Stomach (tissue), 9 donors: ENCODE measurements around the gene C4orf50. TPM values are rescaled to one million over a fixed set of nuclear protein-coding genes. Genes with fewer than 3 reads are reported as not detected.

ENCODE experiments used
- DNase-seq, 2 donors: peaks; one replicate each; pipeline versions ENCODE4 v3.0.0 to v3.0.0-alpha.2; 2013 to 2019
- H3K27ac ChIP-seq, 5 donors: fragments of 200-600 bp in 4 of 5; sonication (generic) in 4 of 5; one replicate each; pipeline ENCODE4 v1.5.1; 2013 to 2019; ENCODE audit warnings: mild to moderate bottlenecking in 1 of 5, moderate library complexity in 1 of 5
- H3K27me3 ChIP-seq, 3 donors: fragments of 200-600 bp; sonication (generic); one replicate each; pipeline ENCODE4 v1.5.1; 2017 to 2019; ENCODE audit warnings: mixed run types in 1 of 3
- H3K36me3 ChIP-seq, 4 donors: fragments of 200-600 bp; sonication (generic); 1 replicate in 3 of 4; 2 replicates in 1 of 4; pipeline ENCODE4 v1.5.1; 2016 to 2019
- H3K4me1 ChIP-seq, 4 donors: fragments of 200-600 bp; sonication (generic); one replicate each; pipeline ENCODE4 v1.5.1; 2016 to 2019
- H3K4me3 ChIP-seq, 4 donors: fragments of 200-600 bp; sonication (generic) in 3 of 4; one replicate each; pipeline ENCODE4 v1.5.1; 2016 to 2019; ENCODE audit warnings: mild to moderate bottlenecking in 1 of 4
- H3K9me3 ChIP-seq, 4 donors: fragments of 200-600 bp; sonication (generic); one replicate each; pipeline ENCODE4 v1.5.1; 2016 to 2019
- EP300 ChIP-seq: sonication (generic); formaldehyde crosslinking; IDR thresholded peaks from one replicate; pipeline ENCODE4 v1.6.1; 2017; ENCODE audit warnings: antibody characterized with exemption
- POLR2A ChIP-seq, 4 donors: fragments of 450-650 bp; IDR thresholded peaks; one replicate each; pipeline ENCODE4 v1.6.1; 2016; ENCODE audit warnings: antibody characterized with exemption in 4 of 4, control low read depth in 2 of 4, mild to moderate bottlenecking in 1 of 4, moderate library complexity in 1 of 4
- POLR2AphosphoS5 ChIP-seq, 3 donors: sonication (generic); formaldehyde crosslinking; IDR thresholded peaks; one replicate each; pipeline ENCODE4 v1.6.1; 2016; ENCODE audit warnings: antibody characterized with exemption in 3 of 3
- WGBS, 5 donors: extraction: QIAGEN DNeasy Blood & Tissue Kit in 3 of 5; methylation state at CpG; one replicate each; pipeline versions ENCODE4 v1.1.5 to v1.1.7; 2013 to 2018; 5-methylcytosine and 5-hydroxymethylcytosine counted together
- intact Hi-C: fragments of 100-400 bp; cut with DNase I; formaldehyde crosslinking; loops from one replicate; pipeline ENCODE4 v1.15.1; 2023; ENCODE audit warnings: low total_unique reads
- polyA plus RNA-seq, 3 donors: library from polyadenylated mRNA; stranded (reverse); fragments of 200-250 nt; gene quantifications; one replicate each; pipeline ENCODE4 v1.2.3, GENCODE V29; 2013
- total RNA-seq, 5 donors: library from RNA; depleted of rRNA; stranded (reverse); fragments of >200 nt; gene quantifications; one replicate each; pipeline versions ENCODE4 v1.1.0 to v1.2.3, GENCODE V29; 2014 to 2016
- TF ChIP-seq, protein P1 (sequence below), 7 experiments: fragments of 450-650 bp in 4 of 7; fragments of 200-600 bp in 3 of 7; sonication (generic) in 3 of 7; IDR thresholded peaks; one replicate each; pipeline ENCODE4 v1.5.1; 2016 to 2019; ENCODE audit warnings: antibody characterized with exemption in 7 of 7, control low read depth in 2 of 7, mild to moderate bottlenecking in 1 of 7
- donor health status: healthy with polysubstance abuse.
- donor health status: Bipolar disorder and iron deficiency.
- donor health status: healthy.

C4orf50 gene
- total and polyA plus RNA-seq, 8 donors, result under 0.01 to 1.8 (median 0.85) TPM; not detected in 4

DNA sequence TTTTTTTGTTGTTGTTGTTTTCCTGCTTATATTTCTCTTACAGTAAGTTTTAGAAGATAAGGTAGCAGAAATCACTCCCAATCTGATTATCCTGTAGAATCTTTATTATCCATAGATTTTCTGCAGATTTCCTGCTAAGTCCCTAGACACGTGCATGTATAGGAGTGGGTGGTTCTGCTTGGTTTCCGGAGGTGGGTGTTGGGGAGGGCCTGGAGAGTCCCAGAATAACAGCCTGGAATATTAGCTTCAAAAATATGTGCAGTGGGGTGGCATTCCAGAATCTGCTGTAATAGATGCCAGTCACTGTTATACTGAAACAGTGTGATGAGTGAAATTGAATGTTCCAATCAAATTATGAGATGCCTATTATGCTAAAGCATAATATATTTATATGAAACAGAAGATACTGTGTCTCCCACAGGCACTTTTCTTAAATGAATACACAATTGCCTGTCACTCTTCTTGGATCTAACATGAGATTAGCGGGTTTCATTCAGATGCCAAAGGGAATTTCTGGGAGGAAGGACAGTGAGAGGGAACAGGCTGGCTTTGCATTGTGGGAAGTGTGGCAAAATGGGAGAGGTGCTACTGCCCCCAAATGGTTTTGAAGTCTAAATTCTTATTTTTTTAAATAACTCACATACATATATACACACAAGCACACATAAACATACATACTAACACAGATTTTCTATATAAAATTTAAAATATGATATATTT lies 37.6 kb downstream of the C4orf50 start:
- intact Hi-C loops, result no loop called here
- no peak overlapping the region for H3K4me3 ChIP-seq
- no peak overlapping the region for H3K27ac ChIP-seq
- H3K9me3 ChIP-seq, result peaks cover 0 to 17% (median 10%) of the 10 kb centered on the region in 4 donors
- H3K4me1 ChIP-seq, result no peaks in the 10 kb centered on the region
- no peaks in the 10 kb centered on the region for H3K36me3 ChIP-seq
- peaks cover 0 to 60% (median 5%) of the 10 kb centered on the region in 3 donors for H3K27me3 ChIP-seq
- TF ChIP-seq, protein P1, sequence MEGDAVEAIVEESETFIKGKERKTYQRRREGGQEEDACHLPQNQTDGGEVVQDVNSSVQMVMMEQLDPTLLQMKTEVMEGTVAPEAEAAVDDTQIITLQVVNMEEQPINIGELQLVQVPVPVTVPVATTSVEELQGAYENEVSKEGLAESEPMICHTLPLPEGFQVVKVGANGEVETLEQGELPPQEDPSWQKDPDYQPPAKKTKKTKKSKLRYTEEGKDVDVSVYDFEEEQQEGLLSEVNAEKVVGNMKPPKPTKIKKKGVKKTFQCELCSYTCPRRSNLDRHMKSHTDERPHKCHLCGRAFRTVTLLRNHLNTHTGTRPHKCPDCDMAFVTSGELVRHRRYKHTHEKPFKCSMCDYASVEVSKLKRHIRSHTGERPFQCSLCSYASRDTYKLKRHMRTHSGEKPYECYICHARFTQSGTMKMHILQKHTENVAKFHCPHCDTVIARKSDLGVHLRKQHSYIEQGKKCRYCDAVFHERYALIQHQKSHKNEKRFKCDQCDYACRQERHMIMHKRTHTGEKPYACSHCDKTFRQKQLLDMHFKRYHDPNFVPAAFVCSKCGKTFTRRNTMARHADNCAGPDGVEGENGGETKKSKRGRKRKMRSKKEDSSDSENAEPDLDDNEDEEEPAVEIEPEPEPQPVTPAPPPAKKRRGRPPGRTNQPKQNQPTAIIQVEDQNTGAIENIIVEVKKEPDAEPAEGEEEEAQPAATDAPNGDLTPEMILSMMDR (IDR thresholded peaks at IDR 0.05), result no peak
- TF ChIP-seq POLR2AphosphoS5 (IDR thresholded peaks at IDR 0.05) (no peak), EP300 (no peak), POLR2A (IDR thresholded peaks at IDR 0.05) (no peak)
- DNase-seq, result peak in 1 of 2 donors; percentile 41
- WGBS, 5 donors, result 45 to 53% (median 52%) methylated on average over 3 of the region's 3 CpGs

DNA sequence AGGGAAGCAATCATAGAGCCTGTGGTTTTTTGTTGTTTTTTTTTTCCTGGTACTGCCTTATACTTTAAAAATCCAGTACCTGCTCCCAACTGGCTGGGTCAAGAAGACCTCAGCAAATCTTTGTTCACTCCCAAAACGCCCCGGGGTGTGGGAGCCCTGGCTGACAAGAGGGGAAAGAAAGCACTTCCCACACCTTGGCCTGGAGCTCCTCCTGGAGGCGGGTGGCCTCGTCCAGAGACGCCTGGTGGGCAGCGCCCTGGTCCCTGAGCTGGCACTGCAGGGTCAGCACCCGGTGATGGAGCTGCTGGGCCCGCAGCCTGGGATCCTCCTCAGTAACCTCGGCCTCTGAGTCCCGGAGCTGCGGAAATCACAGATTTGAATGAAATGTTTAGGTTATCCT lies 38.2 kb downstream of the C4orf50 start:
- TF ChIP-seq, protein P1 (IDR thresholded peaks at IDR 0.05), result no peak
- TF ChIP-seq POLR2A (IDR thresholded peaks at IDR 0.05) (no peak), POLR2AphosphoS5 (IDR thresholded peaks at IDR 0.05) (no peak), EP300 (no peak)
- no peaks in the 10 kb centered on the region for H3K4me1 ChIP-seq
- 15 to 19% (median 18%) methylated on average over 11 of the region's 11 CpGs for WGBS, 5 donors
- DNase-seq, result peak; percentile 24 to 49
- intact Hi-C loops, result no loop called here
- H3K27me3 ChIP-seq, result peaks cover 0 to 65% (median 5%) of the 10 kb centered on the region in 3 donors
- H3K9me3 ChIP-seq, result peaks cover 0 to 16% (median 10%) of the 10 kb centered on the region in 4 donors
- no peaks in the 10 kb centered on the region for H3K36me3 ChIP-seq
- no peak overlapping the region for H3K4me3 ChIP-seq
- no peak overlapping the region for H3K27ac ChIP-seq

- no peaks in the 10 kb centered on the region for H3K9me3 ChIP-seq
- H3K4me1 ChIP-seq, result no peaks in the 10 kb centered on the region
- no peaks in the 10 kb centered on the region for H3K36me3 ChIP-seq
- 71 to 91% (median 75%) methylated on average over 9 of the region's 9 CpGs for WGBS, 5 donors
- DNase-seq, result no peak
- intact Hi-C loops, result no loop called here
- no peak overlapping the region for H3K27ac ChIP-seq
- no peak for TF ChIP-seq POLR2AphosphoS5 (IDR thresholded peaks at IDR 0.05)
- TF ChIP-seq EP300, result no peak
- TF ChIP-seq, protein P1 (IDR thresholded peaks at IDR 0.05), result no peak
- TF ChIP-seq POLR2A (IDR thresholded peaks at IDR 0.05), result no peak
- peaks cover 0 to 76% (median 9%) of the 10 kb centered on the region in 3 donors for H3K27me3 ChIP-seq
- H3K4me3 ChIP-seq, result no peak overlapping the region
These were observed 41.3 kb downstream of the C4orf50 start for GRCh38 chr4:5976921-5977320.

DNA sequence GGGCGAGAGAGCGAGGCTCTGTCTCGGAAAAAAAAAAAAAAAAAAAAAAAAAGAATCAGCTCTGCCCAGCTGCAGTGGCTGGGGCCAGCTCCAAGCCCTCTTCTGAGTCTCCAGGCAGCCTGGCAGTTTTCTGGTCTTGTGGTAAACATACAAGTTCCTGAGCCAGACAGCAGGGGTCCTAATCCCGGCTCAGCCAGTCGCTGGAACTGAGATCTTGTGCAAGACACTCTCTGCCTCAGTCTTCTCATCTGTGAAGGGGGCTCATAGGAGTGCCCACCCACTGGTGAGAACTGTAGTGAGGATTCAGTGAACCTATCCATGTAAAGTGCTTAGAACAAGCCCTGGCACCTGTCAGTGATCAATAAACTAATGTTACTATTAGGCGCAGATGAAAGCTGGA lies 41.8 kb downstream of the C4orf50 start:
- no peak overlapping the region for H3K27ac ChIP-seq
- TF ChIP-seq POLR2AphosphoS5 (IDR thresholded peaks at IDR 0.05), result no peak
- TF ChIP-seq, protein P1 (IDR thresholded peaks at IDR 0.05), result no peak
- no peak for TF ChIP-seq POLR2A (IDR thresholded peaks at IDR 0.05)
- no peak for TF ChIP-seq EP300
- no peaks in the 10 kb centered on the region for H3K9me3 ChIP-seq
- H3K4me1 ChIP-seq, result no peaks in the 10 kb centered on the region
- WGBS, 5 donors, result 66 to 86% (median 80%) methylated on average over 6 of the region's 6 CpGs
- no peak overlapping the region for H3K4me3 ChIP-seq
- no peak for DNase-seq
- no peaks in the 10 kb centered on the region for H3K36me3 ChIP-seq
- intact Hi-C loops, result no loop called here
- peaks cover 0 to 75% (median 9%) of the 10 kb centered on the region in 3 donors for H3K27me3 ChIP-seq
